OCI-LY1 (cell line): ENCODE data around the gene UFD1.

ENCODE experiments used
- CTCF ChIP-seq: fragments of 200-600 bp; sonication (generic), shearing (Covaris generic); IDR thresholded peaks from 2 replicates; pipeline ENCODE4 v1.5.1; 2017; ENCODE audit warnings: mild to moderate bottlenecking, antibody characterized with exemption, low read length, moderate library complexity, mixed read lengths
- EZH2 ChIP-seq: fragments of 200-600 bp; sonication (generic), shearing (Covaris generic); IDR thresholded peaks from 2 replicates; pipeline ENCODE4 v1.8.0; 2017; ENCODE audit warnings: borderline replicate concordance, mixed run types, mild to moderate bottlenecking, antibody characterized with exemption, low read length, moderate library complexity, mixed read lengths

- TF ChIP-seq CTCF (no peak), EZH2 (no peak)
Measured at GRCh38 chr22:19527861-19528417, 48.9 kb upstream of the UFD1 start.
